Testis (tissue), 3 donors: ENCODE results near the gene OCLN. TPM values are rescaled to one million over a fixed set of nuclear protein-coding genes. Genes with fewer than 3 reads are reported as not detected.

Source experiments
- DNase-seq: peaks from one replicate; pipeline ENCODE4 v3.0.0-alpha.2; 2019
- H3K27ac ChIP-seq, 2 donors: fragments of 200-600 bp; sonication (generic); one replicate each; pipeline ENCODE4 v1.5.1; 2019
- H3K27me3 ChIP-seq: fragments of 200-600 bp; sonication (generic); one replicate; pipeline ENCODE4 v1.5.1; 2019
- H3K36me3 ChIP-seq: fragments of 200-600 bp; sonication (generic); one replicate; pipeline ENCODE4 v1.5.1; 2017; ENCODE audit warnings: low read depth; ENCODE audit errors: missing control alignments
- H3K4me1 ChIP-seq: fragments of 200-600 bp; sonication (generic); one replicate; pipeline ENCODE4 v1.5.1; 2019
- H3K4me3 ChIP-seq, 2 donors: fragments of 200-600 bp; sonication (generic); one replicate each; pipeline ENCODE4 v1.5.1; 2017 to 2019
- H3K9me3 ChIP-seq: fragments of 200-600 bp; sonication (generic); one replicate; pipeline ENCODE4 v1.5.1; 2017
- POLR2A ChIP-seq: fragments of 450-650 bp; IDR thresholded peaks from one replicate; pipeline ENCODE4 v1.6.1; 2017; ENCODE audit warnings: antibody characterized with exemption, mild to moderate bottlenecking, moderate library complexity
- WGBS, 2 donors: methylation state at CpG; one replicate each; pipeline ENCODE4 v1.1.5; 2018; 5-methylcytosine and 5-hydroxymethylcytosine counted together
- intact Hi-C: fragments of 100-400 bp; cut with DNase I; formaldehyde crosslinking; loops from one replicate; pipeline ENCODE4 v1.15.1; 2023; ENCODE audit warnings: low total_unique reads
- polyA plus RNA-seq: library from polyadenylated mRNA; stranded (reverse); fragments of 350-450 nt; fragmentation: Illumina TruSeq; extraction: RNeasy Lipid Tissue Mini Kit (QIAGEN cat#74804); gene quantifications from one replicate; pipeline ENCODE4 v1.2.3, GENCODE V29; 2014; ENCODE audit warnings: low read depth, low replicate concordance; ENCODE audit not compliant: insufficient read depth
- total RNA-seq, 2 donors: library from RNA; depleted of rRNA; stranded (reverse); fragments of >200 nt; gene quantifications; one replicate each; pipeline ENCODE4 v1.2.3, GENCODE V29; 2016
- TF ChIP-seq, protein P1 (sequence below), 3 experiments: fragments of 450-650 bp in 2 of 3; fragments of 200-600 bp in 1 of 3; sonication (generic) in 1 of 3; IDR thresholded peaks; one replicate each; pipeline ENCODE4 v1.5.1; 2016 to 2019; ENCODE audit warnings: antibody characterized with exemption in 3 of 3, mild to moderate bottlenecking in 2 of 3, moderate library complexity in 1 of 3

The OCLN gene
- total and polyA plus RNA-seq, 3 donors from 2014 or later, result 9.2 to 16.0 (median 14.9) TPM

GRCh38 chr5:69519285-69519684 lies 26.7 kb downstream of the OCLN start:
- no peak for TF ChIP-seq POLR2A
- TF ChIP-seq, protein P1, sequence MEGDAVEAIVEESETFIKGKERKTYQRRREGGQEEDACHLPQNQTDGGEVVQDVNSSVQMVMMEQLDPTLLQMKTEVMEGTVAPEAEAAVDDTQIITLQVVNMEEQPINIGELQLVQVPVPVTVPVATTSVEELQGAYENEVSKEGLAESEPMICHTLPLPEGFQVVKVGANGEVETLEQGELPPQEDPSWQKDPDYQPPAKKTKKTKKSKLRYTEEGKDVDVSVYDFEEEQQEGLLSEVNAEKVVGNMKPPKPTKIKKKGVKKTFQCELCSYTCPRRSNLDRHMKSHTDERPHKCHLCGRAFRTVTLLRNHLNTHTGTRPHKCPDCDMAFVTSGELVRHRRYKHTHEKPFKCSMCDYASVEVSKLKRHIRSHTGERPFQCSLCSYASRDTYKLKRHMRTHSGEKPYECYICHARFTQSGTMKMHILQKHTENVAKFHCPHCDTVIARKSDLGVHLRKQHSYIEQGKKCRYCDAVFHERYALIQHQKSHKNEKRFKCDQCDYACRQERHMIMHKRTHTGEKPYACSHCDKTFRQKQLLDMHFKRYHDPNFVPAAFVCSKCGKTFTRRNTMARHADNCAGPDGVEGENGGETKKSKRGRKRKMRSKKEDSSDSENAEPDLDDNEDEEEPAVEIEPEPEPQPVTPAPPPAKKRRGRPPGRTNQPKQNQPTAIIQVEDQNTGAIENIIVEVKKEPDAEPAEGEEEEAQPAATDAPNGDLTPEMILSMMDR (IDR thresholded peaks at IDR 0.05), result no peak
- no peaks in the 10 kb centered on the region for H3K27me3 ChIP-seq
- no peaks in the 10 kb centered on the region for H3K36me3 ChIP-seq
- H3K9me3 ChIP-seq, result no peaks in the 10 kb centered on the region
- H3K27ac ChIP-seq, result no peak overlapping the region
- H3K4me3 ChIP-seq, result no peak overlapping the region
- H3K4me1 ChIP-seq, result peaks cover 4% of the 10 kb centered on the region
- intact Hi-C loops, result no loop called here
- WGBS, 2 donors, result 50 to 54% methylated on average over 2 of the region's 2 CpGs
- DNase-seq, result no peak

DNA sequence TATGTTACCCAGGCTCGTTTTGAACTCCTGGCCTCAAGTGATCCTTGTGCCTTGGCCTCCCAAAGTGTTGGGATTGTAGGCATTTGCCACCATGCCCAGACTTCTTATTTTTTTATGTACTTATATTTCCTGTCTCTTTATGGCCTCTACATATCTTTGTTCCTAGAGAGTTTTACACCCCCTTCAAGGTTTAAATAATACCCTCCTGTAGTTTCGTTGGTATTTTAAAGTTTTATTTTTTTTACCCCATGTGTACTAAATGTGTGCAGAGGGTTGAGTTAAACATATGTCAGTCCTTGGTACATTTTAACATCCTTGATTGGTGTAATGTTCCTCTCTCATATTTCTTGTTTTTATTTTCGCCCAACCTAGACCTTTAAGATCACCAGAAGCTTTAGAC lies 29.4 kb downstream of the OCLN start:
- Histone ChIP-seq H3K27me3 (no peaks in the 10 kb centered on the region), H3K4me1 (peaks cover 4% of the 10 kb centered on the region), H3K4me3 (no peak overlapping the region), H3K36me3 (no peaks in the 10 kb centered on the region), H3K27ac (no peak overlapping the region), H3K9me3 (no peaks in the 10 kb centered on the region)
- intact Hi-C loops, result no loop called here
- 86% methylated on average over 3 of the region's 3 CpGs for WGBS, 2 donors
- TF ChIP-seq, protein P1 (IDR thresholded peaks at IDR 0.05), result no peak
- TF ChIP-seq POLR2A, result no peak
- DNase-seq, result no peak

- H3K27ac ChIP-seq, result no peak overlapping the region
- intact Hi-C loops, result no loop called here
These were observed 32.9 kb downstream of the OCLN start for GRCh38 chr5:69525490-69525889.

GRCh38 chr5:69526660-69527059 lies 34.1 kb downstream of the OCLN start:
- 85 to 95% methylated on average over 9 of the region's 9 CpGs for WGBS, 2 donors
- intact Hi-C loops, result no loop called here
- Histone ChIP-seq H3K36me3 (no peaks in the 10 kb centered on the region), H3K4me3 (no peak overlapping the region), H3K27me3 (no peaks in the 10 kb centered on the region), H3K9me3 (no peaks in the 10 kb centered on the region), H3K4me1 (no peaks in the 10 kb centered on the region), H3K27ac (no peak overlapping the region)
- no peak for DNase-seq
- no peak for TF ChIP-seq POLR2A

More at GRCh38 chr5:69525490-69525889, 32.9 kb downstream of the OCLN start:
- no peaks in the 10 kb centered on the region for H3K4me1 ChIP-seq
- WGBS, 2 donors, result 84 to 91% methylated on average over 2 of the region's 2 CpGs
- DNase-seq, result no peak
- no peaks in the 10 kb centered on the region for H3K36me3 ChIP-seq
- no peak overlapping the region for H3K4me3 ChIP-seq
- no peaks in the 10 kb centered on the region for H3K9me3 ChIP-seq
- no peak for TF ChIP-seq POLR2A
- TF ChIP-seq, protein P1 (IDR thresholded peaks at IDR 0.05), result no peak
- H3K27me3 ChIP-seq, result no peaks in the 10 kb centered on the region

DNA sequence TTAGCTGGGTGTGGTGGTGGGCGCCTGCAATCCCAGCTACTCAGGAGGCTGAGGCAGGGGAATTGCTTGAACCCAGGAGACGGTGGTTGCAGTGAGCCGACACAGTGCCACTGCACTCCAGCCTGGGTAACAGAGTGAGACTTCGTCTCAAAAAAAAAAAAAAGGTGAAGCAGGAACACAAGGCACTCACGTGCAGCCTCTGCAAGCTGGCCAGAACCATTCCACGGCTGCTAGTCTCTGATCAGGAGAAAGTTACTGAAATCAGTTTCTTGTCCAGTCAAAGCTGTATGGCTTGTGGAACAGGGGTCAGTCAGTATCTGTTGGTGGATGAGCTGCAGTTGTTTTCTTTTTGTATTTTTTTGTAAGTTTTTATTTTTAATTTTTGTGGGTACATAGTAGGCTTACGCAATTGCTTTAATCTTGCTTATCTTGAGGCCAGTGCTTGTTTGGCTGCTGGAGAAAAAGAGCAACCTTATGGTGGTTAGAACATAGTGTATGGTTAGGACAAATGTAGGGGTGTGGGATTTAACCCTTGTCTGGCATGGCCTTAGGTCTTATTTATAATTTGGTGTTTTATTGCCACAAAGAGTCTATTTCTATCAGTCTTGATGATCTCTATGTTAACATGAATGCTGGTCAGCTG lies 34.7 kb downstream of the OCLN start:
- no peaks in the 10 kb centered on the region for H3K36me3 ChIP-seq
- H3K4me3 ChIP-seq, result no peak overlapping the region
- H3K27ac ChIP-seq, result no peak overlapping the region
- no peaks in the 10 kb centered on the region for H3K4me1 ChIP-seq
- TF ChIP-seq, protein P1 (IDR thresholded peaks at IDR 0.05), result no peak
- no peak for TF ChIP-seq POLR2A
- H3K9me3 ChIP-seq, result no peaks in the 10 kb centered on the region
- no peak for DNase-seq
- intact Hi-C loops, result no loop called here
- no peaks in the 10 kb centered on the region for H3K27me3 ChIP-seq
- 85 to 90% methylated on average over 6 to 7 of the region's 7 CpGs for WGBS, 2 donors
